NCI-H510A (cell line): Measurements from ENCODE around the gene TRIP12.
"Not testable (repeated sequence)": the region's sequence is repeated elsewhere in the genome, so short reads cannot be mapped to it uniquely, and the experiment has no call there.

Experiments
- DNase-seq: peaks from one replicate; lab custom pipeline; 2025; lab: John Stamatoyannopoulos, UW

Gene TRIP12

GRCh38 chr2:229920011-229920641, 1.7 kb downstream of the TRIP12 start:
- DNase-seq: peak; percentile 11

GRCh38 chr2:229917793-229918192, 4.0 kb downstream of the TRIP12 start:
- DNase-seq: no peak

- DNase-seq: no peak
These were observed 7.6 kb downstream of the TRIP12 start for GRCh38 chr2:229914171-229914570.

DNA sequence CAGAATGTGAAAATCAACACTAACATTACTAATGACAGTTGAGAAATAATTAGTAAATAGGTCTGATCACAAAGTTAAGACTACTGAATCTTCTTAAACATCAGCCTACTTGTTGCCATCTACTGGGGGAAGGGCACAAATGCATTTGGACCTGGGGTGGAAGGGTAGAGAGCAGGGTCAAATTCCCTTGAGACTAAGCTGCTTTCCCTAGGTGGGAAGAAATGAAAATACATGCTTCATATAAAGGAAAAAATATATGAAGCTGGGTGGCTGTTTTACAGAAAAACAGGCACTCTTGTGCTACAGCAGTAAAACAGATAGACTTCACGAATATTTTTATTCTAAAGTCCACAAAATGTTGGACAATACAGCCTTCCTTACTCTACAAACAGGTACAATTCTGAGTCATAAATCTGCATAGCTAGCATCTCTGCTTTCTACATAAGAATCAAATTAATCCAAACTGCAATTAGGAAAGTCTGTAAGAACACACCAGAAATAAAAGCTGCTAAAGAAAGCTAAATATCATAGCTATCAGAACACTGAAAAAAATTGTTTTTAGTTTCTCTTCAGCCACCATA, 10.9 kb downstream of the TRIP12 start:
- DNase-seq: no peak

DNA sequence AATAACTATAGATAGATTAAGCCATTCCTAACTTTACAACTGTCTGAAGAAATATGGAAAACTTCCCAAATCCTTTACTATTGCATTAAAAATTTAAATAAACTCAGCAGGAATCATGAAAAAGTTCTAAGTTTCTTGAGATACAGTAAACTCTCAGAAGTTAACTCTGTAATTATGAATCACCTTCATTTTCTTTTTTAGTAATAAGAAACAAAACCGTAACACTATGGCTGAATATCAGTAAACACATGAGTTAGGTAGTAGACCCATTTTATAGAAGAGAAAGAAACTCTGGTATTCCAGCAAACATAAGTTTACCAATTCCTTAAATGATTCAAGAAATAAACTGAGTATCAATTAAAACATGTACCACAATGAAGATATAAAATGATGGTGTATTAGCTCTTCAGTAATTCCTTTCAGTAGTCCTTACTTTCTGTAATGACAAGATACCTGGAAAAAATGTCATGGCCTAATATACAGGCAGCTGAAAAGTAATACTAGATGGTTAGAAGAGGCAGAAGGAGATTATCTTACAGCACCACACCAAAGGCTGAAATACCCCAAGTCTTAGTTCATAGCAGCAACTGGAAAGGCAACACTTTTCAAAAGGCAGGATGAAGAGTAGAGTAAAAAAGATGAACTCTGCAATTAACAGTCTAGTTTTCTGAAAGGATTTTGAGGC, 11.5 kb downstream of the TRIP12 start:
- DNase-seq: no peak

GRCh38 chr2:229909090-229909489, 12.7 kb downstream of the TRIP12 start:
- no peak for DNase-seq

DNA sequence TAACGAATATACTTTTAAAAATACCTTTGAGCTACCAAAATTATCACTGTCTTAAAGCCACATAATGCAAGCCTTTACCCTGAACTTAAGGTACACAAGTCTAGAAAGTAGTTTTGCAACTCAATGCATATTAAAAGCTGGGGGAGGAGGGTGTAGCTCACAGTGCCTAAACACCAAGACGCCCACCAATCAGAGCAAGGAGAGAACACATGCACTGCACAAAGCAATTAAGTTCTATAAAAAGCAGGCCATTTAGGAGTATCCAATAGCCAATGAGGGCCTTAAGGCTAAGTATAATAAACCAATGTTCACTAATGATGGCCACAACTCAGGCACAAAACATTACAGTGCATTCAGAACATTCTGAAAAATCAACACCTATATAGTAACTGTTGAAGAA, 16.2 kb downstream of the TRIP12 start:
- no peak for DNase-seq

DNA sequence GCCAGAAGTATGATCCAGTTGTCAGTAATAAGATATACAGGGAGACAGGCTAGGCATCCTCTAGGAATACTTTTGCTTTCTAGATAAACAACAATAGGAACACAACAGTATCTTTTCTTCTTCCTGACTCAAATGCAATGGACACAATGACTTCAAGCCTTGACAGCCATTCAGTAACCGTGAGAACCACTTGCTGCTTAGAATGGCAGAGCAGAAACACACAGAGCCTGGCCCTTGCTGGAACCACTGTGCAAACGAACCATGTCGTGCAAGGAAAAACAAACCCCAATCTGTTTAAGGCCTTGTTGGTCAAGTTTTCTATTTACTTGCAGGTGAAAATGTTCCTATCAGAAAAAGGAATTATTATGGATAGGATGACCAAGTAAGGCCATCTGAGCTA, 18.8 kb downstream of the TRIP12 start:
- DNase-seq: no peak

GRCh38 chr2:229901819-229902218, 20.0 kb downstream of the TRIP12 start:
- no peak for DNase-seq

DNA sequence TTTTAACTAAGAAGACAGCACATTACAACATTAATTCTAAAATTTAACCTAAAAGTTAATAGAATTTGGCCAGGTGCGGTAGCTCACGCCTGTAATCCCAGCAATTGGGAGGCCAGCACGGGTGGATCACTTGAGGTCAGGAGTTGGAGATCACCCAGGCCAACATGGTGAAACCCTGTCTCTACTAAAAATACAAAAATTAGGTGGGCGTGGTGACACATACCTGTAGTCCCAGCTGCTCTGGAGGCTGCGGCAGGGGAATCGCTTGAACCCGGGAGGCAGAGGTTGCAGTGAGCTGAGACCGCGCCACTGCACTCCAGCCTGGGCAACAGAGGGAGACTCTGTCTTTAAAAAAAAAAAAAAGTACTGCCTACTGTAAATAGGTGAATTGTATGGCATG, 21.3 kb downstream of the TRIP12 start:
- not testable (repeated sequence) for DNase-seq

DNA sequence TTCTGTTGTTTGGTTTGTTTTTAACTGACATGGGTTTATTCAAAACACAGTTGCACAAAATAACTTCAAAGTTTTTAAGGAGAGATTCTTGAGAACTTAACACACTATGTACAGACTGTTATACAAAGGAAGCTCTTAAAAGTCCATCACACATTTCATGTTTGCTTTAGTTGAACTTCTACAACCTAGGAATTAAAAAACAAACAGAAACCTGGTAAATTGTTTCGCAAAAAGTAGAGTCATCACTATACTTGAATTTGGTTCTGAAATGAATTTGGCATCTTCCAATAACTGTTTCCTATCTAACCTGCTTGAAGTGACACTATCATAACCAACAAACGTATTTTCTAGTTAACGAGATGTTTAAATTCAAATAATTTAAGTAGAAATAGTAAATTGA, 21.8 kb downstream of the TRIP12 start:
- DNase-seq: no peak

GRCh38 chr2:229899604-229900003, 22.2 kb downstream of the TRIP12 start:
- DNase-seq: no peak

GRCh38 chr2:229896857-229897256, 25.0 kb downstream of the TRIP12 start:
- DNase-seq: no peak

- DNase-seq: no peak
These were observed 32.8 kb downstream of the TRIP12 start for GRCh38 chr2:229889023-229889422.

DNA sequence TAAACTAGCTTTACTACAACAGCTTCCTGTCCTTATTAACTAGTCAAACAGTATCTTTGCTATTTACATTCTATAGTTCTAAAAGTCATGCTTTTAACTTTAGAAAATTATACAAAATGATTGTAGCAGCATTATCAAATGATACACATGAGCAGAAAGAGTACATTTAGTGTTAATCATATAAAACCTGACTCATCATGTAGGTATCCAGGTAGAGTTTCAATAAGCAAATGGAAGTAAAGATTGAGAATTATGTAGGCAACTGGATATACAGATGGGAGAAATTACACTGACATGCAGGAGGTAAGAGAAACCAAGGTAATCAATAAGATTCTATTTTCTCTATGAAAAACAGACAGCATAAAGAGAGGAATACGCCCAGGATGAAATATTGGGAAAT, 33.8 kb downstream of the TRIP12 start:
- no peak for DNase-seq

DNA sequence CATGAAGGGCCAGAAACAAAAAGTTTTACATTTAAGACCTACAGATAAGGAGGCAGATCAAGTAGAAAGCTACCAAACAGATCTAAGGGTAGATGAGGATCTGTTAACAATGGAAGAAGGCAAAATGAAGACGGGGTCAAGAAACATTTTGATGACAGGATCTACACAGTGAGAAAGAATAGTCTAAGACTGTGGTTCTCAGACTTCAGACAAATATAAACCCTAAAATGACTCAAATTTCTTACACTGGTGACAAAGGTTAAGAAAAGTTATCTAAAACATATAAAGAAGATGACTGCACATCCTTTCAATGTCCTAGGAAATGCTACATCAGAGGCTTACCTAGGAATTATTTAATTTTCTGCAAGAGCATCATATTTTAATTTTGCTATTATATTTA, 34.4 kb downstream of the TRIP12 start:
- DNase-seq: no peak

- DNase-seq: no peak
These were observed 36.8 kb downstream of the TRIP12 start for GRCh38 chr2:229884775-229885699.

DNA sequence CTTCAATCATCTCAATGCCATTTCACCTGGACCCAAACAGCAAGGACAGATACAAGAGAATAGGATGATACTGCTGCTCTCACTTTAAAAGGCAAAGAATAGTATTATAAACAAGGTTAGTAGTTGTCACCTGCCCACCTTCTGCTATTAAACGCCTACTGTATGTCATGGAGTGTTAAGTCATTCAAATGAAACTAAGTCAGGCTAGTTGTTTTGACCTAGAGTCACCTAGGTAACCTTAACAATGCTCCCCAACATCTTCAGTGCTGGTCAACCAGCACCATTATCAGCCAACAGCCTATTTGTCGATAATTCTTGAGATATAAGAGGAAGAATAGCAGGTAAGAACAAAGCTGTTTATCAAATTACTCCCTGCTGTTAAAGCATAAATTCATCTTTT, 39.2 kb downstream of the TRIP12 start:
- no peak for DNase-seq

DNA sequence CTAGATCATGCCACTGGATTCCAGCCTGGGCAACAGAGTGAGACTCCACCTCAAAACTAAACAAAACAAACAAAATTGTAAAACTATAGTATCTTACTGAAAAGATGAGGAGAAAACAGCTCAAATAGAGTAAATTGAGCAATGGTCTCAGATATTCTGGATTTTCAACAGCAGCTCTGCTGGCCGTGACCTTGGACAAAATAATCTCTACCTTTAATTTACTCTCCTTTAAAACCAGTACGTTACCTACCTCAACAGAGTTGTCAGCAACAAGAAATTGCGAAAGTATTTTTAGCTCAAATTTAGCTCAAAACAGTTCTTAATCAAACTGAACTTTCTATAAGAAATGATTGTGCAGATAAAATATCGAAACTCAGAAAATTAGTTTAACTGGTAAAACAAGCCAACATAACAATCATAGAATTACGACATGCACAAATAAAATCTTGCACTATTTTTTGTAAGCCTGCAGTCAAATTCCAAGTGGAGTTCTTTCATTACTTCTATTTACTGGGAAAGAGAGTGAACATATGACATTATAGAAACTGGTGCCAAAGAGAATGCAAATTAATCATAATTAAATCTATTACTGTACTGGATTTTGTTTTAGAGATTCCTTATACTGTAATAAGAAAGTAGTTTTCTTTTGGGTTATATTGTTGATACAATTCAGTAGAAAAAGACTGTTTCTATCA, 40.8 kb downstream of the TRIP12 start:
- no peak for DNase-seq

DNA sequence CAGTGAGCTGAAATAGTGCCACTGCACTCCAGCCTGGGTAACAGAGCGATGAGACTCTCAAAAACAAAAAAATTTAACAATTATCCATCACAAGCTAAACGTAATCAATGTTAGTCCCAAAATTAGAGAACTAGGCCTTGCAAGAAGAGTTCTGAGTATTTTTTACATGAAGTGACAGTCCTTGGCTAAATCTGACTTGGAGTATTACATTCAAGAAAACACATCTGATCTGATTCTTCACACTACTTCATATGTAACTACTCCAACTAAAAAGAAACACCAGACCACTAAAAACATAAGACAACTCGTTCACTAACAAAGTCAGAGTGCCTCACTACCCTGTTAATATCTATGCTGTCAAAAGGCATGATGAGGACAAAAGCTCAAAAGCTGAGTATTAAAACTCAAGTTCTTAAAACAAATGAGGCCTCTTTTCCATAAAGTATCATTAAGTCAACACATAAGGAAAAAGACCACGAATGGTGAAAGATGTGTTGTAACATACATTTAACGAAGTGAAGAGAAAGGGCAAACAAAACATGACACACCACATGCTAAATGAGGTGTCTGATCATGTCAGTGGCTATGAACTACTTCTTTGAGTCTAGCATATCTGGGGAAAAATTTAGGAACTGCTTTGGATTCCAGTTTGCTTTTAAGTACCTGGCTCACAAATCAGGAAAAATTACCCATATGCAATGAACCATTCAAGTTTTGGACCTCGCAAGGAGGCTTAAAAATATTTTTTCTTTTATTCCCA, 42.4 kb downstream of the TRIP12 start:
- no peak for DNase-seq

- DNase-seq: no peak
These were observed 46.3 kb downstream of the TRIP12 start for GRCh38 chr2:229875549-229875948.
